Measurements from ENCODE around the gene ULK2. TPM values are rescaled to one million over a fixed set of nuclear protein-coding genes. Genes with fewer than 3 reads are reported as not detected.
A peak's percentile ranks its signal among the peaks of the same experiment; 100 is the strongest.

The ULK2 gene
- polyA plus RNA-seq, 3 donors: 26.0 to 33.1 (median 32.5) TPM

DNA sequence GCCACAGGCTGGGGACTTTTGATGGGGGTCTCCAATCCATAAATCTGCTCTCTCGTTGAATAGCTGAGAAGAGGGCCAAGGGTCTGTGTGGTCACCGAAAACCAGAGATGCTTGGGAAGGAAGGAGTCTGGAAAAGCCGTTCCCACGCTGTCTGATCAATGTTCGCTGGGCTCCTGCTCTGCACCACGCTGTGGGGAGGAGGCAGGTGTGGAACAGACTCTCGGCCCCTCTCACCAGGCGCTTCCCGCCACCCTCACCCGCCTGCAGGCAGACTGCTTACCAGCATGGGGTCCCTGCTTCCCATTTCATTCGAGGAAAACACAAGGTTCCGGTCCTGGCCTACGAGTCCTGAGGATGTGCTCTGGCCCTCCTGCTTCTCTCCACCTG is 118.9 kb downstream of the ULK2 start:
- DNase-seq: no peak

DNA sequence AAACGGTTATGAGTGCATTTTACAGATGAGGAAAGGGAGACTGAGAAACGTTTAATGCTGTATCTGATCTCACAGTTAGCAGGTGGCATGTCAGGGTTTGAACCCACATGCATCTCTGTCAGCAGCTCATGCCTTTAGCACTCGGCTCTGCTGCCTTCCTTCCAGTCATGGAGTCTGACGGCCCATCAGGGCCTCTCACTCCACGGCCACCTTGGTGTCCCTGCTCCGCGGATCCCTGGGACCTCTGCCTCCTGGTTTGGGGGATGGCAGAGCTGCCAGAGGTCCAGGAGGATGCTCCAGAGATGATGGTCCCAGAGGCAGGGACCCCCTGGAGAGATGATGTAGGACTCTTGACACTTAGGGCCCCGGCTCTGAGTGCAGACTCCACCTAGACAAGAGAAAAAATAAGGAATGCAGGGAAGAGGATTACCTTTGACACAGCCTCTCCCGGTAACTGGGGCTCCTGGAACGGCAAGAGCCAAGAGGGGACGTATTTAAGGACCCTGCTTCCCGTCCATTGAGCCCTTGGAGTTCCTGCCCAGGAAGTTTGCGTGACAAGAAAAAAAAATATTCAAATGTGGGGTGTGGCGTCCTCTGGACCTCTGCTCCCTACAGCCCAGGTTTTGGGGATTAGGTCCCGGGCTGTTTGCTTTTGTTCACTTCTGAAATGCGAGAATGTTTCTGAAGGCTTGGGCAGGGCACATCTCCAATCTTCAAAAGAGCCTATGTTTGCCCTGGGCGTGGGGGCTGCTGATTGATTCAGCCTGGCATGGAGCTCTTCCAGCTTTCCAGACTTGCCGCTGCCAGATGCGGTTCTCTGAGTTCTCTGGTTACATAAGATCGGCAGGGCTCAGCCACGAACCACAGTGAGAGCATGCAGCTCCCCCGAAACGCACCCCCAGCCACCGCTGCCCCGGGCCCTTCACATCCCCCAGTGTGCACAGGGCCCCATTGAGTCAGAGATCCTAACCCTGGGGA is 119.6 kb downstream of the ULK2 start, which contains the start of gene ALDH3A1:
Gene ALDH3A1 (minus strand): TSS at position 470 of the 978 bp plus-strand sequence. CDS start 3,169 bp downstream, outside the sequence.
- peak; percentile 73 for DNase-seq

DNA sequence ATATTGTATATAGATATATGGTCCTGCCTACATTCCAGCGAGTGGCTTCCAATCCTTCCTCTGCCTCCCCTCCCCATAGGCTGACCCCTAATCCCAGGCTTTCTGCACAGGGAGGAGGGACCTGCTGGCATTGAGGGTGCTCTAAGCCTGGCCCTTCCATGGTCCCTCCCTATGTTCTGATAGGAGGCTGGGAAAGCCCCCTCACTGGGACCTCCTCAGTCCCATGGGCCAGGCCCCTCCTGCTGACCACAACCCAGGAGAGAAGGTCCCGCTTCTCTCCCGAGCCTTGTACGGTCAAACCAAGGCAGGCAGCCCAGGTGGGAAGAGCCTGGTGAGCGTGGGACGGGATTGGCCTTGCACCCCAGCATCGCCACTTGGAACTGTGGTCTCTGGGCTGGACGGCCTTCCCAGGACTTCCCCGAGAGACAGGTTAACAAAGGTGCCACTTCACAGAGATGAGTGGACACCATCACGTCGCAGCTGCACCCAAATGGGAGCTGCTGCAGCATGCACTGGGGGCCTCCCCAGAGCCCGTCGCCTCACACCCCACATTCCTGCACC is 120.5 kb downstream of the ULK2 start:
- no peak for DNase-seq

DNA sequence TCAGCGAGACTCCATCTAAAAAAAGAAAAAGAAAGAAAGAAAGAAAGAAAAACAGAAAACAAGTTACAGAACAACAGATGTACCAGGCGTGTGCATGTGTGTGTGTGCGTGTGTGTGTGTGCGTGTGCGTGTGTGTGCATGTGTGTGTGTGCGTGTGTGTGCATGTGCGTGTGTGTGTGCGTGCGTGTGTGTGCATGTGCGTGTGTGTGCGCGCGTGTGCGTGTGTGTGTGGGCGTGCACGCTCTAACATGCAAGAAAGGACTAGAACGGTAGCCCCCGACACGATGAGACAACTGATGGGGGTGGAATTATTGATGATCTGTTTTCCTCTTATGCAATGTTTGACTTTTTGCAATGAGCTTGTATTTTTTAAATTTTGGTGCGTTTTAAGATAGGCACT is 121.2 kb downstream of the ULK2 start:
- no peak for DNase-seq

DNA sequence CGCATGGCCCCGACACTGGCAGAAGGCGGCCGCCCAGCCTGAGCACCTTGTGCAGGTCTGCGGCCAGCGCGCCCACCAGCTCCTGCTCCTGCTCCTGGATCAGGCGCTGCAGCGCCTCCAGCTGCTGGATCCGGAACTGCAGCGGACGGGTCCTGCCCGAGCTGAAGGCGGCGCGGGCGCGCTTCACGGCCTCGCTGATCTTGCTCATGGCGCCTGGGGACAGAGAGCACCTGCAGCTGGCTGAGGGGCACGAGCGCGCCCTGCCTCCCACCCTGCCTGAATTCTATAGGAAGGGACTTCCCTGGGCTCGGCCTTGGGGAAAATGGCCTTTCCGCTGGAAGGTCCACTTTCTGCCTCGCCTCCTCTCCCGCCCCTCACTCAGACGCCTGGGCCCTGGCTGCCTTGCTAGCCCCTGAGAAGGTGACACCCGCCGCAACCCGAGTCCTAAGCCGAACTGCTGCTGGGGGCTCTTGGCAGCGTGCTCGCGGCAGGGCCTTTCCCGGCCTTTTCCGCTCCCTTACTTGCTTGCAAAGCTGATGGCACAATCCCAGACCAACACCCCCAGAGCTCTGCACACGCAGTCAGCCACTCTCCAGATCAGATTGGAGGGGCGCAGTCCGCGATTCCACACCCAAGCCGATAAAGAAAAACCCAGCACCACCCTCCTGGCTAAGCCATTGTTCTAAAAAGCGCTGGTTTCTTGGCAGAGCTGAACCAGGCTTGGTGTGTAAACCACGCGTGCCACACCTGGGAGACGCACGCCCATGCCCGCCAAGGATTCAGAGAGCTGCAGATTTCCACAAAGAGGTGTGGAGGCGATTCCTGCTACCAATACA is 122.6 kb downstream of the ULK2 start:
- peak; percentile 89 for DNase-seq

DNA sequence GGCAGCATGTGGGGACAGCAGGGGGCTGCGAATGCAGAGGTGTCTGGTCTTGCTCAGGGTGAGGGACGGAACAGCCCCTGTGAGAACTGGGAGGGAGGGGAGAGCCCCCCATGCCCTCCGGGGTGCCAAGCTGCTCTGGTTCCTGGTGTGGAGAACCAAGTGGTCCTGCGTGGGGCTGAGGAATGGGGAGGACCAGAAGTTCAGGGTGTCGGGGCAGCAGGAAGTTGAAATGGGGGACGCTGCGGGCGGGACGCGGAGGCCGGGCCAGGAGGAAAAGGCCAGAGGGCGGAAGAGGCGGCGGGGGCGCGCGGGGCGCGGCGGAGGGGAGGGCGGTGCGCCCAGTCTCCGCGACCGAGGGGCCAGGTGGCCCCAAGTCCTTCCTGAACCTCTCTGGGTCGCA is 123.2 kb downstream of the ULK2 start:
- no peak for DNase-seq

DNA sequence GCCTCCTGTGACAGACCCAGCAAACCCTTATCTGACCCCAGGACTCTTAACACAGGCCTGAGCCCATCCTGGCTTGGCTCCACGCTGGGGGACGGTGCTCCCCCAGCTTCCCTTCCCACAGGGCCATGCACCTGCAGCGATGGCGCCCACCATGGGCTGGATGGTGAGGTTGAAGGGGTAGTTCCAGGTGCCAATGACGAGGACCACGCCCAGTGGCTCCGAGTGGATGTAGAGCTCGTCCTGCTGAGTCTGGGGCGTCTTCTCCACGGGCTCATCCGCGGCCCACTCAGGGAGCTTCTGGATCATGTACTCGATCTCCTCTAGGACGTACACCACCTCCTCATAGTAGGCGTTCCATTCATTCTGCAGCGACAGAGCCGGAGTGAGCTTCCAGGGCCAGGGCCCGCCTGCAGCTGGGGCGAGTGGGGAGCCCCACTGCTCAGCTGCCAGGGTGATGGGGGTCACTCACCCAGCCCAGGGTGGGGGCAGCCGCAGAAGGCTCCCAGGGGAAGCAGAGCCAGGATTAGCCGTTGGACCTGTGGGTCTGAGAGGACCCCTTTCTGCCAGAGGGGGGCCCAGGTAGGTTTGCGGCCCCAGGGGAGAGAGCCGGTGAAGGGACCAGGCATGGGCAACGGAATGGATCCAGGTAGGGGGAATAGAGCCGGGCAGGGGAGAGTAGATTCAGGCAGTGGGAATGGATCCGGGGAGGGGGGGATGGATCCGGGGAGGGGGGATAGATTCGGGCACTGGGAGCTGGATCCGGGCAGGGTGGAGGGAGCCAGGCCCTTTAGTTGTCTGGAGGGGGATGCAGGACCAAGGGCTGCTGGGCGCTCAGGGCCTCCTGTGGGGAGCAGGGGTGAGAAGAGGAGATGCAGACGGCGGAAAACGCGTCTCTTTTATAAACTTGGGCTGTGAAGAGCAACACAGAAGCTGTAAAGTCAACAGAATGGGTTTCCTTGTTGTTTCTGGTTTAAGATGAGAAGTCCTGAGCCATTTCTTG is 124.3 kb downstream of the ULK2 start:
- no peak for DNase-seq

DNA sequence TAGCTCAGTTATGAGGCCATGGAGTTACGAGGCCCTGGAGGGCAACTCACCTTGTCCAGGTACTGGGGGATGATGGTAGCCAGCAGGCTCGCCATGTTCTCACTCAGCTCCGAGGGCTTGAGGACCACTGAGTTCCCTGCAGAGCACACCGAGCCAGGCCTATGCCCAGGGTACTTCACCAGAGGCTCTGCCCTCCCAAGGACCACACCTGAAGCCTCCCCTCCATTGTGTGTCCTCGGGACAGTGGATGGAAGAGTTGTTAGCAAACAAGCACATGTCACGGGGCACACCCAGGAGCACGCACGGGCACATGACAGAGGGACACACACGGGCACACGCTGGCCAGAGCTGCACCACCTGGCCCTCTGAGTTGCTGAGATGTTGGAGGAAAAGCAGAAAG is 125.2 kb downstream of the ULK2 start:
- DNase-seq: no peak

DNA sequence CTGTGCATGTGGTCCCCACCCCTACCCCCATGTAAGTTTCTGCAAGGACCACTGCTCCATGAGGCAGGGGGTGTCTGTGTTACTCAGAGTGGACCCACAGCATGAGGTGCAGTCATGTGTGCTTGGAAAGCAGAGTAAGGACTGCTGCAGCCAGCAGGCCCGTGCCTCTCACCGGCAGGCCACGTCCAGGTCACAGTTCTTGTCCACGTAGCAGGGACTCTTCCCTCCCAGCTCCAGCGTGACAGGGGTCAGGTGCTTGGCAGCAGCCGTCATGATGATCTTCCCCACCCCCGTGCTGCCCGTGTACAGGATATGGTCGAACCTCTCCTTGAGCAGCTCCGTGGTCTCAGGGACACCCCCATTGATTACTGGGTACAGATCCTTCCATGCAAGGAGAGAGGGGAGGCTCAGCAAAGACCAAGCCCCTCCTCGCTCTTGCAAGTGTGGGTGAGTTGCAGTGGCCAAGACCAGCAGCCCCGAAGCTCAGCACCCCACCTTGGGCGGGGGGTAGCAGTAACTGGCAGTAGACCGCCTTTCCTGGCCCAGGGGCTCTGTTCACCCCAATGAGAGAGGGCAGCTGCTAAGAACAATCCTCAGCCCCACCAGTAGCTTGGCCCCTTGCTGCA is 125.8 kb downstream of the ULK2 start:
- DNase-seq: no peak

DNA sequence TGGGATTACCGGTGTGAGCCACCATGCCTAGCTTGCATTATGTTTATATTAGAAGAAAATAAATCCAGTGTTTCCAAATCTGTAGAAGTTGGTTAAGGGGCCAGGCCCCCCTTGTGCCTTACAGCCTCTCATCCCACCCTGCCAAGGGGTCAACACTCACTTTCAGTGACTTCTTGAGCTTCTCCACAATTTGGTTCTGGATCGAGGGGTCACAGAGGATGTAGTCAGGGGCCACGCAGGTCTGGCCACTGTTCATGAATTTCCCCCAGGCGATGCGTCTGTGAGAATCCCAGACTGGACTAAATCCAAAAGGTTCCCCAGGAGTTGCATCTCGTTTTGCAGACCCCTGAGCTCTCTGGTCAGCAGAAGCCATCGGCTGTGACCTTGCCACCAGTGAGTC is 126.8 kb downstream of the ULK2 start:
- no peak for DNase-seq

DNA sequence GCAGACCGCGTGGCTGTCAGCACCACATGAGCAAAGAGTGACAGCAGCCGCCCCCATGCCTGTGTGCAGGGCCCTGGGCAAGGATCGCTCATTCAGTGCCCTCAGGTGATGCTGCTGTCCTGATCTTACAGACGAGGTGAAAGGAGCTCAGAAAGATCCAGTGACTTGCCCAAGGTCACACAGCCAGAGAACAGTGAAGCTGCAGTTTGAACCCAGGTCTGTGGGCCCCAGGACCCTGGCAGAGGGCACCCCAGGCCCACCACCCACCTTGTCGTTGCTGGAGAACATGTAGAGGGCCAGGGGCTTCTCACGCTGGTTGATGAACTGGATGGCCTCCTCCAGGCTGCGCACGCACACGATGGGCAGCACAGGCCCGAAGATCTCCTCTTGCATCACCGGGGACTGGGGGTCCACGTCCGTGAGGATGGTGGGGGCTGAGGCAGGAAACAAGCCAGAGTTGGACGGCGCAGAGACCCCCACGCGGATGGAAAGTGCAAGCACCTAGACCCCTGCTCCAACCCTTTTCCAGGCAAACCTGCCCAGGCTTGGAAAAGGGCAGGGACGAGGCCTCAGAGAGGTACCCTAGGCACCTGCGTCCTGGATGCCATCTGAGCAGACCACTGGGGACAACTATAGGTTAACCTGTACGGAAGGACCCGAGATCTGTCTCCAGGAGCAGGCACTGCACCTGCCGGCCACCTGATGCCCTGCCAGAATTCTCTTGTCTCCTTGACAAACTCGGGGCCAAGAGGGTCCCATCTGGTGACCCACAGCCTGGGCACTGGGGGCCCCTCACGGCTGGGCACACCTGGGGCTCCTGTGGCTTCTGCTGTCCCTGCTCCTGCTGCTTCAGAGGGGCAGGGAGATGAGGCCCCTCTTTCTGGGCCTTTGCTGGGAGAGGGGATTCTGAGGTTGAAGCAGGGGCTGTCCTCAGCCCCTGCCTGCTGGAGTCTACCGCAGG is 128.2 kb downstream of the ULK2 start:
- no peak for DNase-seq

DNA sequence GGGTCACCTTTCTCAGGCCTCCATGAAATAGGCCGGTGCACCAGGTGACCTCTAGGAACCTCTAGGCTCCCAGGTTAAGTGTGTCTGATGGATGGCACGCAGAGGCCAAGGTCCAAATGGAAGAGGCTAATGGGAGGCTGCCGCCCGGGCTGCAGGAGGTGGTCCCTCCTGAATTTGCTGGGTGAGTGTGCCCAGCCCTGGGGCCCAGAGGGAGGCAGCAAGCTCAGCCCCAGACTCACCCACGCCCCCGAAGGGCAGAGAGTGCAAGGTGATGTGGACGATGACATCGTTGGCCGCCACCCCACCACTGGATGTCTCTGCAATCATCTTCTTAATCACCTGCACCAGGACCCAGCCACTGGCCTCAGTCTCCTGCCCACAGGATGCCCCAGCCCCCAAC is 129.0 kb downstream of the ULK2 start:
- DNase-seq: no peak

DNA sequence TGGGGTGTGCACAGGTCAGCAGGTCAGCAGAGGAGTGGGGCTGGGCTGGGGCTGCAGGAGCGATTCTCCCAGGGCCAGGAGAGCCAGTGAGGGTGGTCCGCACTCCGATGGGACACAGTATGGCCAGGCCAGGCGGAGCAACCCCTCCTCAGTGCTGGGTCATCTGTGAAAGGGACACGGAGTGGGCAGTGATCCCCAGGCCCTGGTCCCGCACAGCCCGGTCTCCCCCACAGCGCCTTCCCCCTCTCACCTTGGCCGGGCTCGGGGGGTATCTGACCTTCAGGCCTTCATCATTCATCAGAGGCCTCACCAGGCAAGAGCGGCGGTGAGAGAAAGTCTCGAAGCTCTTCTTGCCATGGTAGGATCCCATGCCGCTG is 129.7 kb downstream of the ULK2 start:
- no peak for DNase-seq

DNA sequence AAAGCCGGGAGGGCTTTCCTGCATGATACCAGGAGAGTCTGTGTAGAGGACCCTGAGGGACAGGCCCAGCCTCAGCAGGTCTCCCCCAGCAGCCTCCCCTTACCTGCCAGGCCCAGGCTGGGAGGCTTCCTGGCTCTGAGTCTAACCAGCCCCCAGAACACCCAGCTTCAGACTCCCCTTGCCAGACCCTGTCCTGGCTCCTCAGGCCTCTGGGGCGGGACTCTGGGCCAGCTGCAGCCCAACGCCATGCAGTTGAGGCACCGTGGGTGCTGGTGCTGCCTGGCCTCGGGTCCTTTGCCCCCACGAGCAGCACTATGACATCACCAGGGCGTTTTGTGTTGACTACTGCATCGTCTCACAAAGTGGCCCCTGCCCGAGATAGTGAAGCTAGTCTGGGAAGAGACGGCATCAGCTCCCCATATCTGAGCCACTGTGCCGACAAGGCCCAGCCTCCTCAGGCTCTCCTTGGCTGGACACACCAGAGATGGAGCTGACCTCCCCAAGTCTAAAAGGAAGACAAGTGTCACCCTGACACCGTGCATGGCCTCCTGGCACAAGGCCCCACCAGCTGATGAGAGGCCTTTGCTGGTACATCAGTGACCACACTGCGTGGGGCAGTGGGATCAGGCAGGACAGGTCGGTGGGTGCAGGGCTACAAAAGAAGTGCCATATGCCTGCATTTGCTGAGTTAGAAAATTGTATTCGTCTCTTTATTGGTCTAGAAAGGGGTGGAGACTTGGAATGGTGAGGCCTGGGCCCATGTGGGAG is 130.2 kb downstream of the ULK2 start:
- DNase-seq: no peak

DNA sequence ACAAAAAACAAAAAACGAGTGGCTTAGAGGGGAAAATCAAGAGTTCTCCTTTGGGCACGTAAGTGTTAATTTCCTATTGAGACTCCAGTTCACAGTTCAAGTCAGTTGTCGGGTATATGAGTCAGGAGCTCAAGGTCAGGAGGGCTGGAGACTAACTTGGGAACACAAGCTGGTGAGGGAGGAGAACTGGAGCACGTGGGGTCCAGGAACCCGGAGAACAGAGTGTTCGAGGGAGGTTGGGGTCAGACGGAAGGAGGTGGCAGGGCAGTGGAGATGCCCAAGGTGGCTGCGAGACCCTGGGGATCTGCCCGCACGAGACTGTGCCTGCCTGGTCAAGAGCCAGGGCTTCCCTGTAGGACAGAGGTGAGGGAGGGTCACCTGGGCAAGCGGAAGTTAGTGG is 131.7 kb downstream of the ULK2 start:
- no peak for DNase-seq

DNA sequence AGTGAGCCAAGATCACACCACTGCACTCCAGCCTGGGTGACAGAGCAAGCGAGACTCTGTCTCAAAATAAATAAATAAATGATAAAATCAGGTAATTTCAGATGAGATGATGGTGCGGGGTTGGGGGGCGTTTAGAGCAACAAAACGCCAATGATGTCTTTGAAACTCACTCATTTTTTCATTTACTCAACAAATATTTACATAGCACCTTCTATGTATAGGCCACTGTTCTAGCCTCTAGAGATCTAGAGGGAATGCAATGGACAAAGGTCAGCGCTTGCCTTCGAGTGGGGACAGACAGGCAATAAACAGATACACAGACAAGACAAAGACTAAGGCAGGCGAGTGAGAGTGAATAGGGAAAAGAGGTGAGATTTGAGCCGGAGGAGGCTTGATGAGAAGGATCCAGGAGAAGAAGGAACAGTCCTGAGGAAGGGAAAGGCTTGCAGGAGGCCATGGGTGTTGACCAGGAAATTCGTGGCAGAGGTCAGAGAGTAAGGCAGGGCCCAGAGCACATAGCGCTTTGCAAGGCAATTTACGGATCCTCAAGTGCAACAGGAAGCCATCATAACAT is 133.7 kb downstream of the ULK2 start:
- DNase-seq: no peak

DNA sequence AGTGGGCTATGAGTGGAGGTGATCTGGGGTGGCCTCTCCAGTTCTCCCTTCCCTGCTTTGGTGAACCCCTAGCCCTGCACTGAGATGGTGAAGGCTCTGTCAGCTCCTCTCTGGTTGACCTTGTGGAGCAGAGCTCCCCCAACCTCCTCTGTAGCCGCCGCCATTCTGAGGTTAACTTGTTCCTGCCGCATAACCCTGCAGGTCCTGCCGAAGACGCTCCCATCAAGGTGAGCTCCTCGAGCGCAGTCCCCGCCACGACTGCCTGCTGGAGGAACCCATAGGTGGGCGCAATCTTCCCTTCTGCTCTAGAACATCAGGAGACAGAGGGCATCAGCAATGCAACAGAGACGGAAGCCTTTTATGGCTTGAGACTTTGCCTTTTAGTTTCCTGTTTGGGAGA is 136.1 kb downstream of the ULK2 start:
- no peak for DNase-seq

DNA sequence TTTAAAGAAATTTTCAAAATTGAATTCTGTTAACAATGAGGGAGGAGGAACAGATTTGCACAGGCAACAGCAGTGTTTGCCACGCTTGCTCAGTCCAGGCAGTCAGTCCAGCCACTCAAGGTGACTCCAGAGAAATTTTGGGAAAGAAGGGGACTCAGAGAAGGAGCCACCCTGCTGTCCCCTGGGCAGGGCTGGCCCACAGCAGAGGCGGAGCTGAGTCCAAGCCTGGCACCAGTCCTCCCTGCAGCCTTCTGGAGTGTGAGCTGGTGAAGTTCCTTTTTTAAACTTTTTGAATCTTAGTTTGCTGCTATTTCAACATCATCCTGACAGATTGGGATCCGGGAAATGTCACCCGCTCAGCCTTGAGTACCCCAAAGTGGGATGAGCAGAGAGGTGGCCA is 136.9 kb downstream of the ULK2 start:
- DNase-seq: no peak

Measured in renal pelvis (tissue), 4 donors.